Fibroblast of skin of scalp (primary cell): Measurements from ENCODE around the gene DPYSL5.
A peak's percentile ranks its signal among the peaks of the same experiment; 100 is the strongest.
"Not testable (repeated sequence)": the region's sequence is repeated elsewhere in the genome, so short reads cannot be mapped to it uniquely, and the experiment has no call there.

Experiments used
- DNase-seq: peaks from one replicate; pipeline ENCODE4 v3.0.0-alpha.2; 2013

The DPYSL5 gene

DNA sequence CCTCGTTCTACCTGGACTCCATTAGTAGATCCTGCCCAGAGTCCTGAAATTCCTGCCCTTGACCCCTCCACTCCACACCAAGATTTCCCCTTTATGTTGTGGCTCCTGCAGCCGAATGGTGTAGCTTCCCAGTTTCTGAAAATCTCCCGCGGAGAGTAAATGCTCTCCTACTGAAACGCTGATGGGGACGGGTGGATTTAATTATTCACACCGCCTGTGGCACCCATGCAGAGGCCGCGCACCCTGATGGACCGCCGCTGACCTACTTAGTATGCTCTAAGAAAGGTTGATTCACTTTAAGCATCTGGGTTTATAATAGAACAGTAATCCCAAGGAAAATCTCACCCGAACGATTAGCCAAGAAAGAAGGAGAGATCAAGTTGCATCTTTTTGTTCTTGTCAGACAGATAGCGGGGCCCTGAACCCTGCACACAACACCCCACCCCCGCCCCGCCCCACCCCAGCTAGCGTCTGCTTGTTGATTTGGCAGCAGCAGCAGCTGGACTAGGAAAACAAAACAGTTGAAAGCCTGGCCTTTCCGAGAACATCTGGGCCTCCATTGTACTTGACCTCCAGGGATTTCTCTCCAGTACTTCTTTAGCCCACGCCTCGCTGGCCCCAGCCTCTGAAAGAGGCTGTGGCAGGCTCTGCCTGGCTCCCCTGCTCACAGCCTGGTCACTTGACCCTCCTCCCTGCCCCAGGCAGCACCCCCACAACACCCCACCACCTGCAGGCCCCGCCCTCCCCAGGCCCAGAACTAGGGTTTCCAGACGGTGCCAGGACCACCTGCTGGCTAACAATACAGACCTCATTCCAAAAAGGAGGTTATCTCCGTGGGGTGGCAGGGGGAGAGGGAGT lies 53.6 kb downstream of the DPYSL5 start:
- DNase-seq, result no peak

DNA sequence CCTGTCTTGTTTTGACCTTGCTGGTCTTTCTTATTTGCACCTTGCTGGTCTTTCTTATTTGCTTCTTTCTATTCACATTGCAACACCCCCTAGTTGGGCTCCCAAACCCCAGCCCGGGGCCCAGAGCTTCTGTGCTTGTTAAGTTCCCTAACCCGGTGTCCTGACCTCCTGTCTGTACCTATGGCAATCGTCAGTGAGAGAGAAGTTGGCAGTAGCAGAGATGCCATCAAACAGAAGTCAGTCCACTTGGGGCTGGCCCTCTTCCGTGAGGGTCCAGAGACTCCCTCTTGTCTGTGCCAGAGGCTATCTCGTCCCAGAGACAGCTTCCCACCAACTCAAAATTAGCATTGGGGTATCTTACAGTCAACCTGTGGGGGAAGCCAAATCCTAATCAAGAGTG lies 55.7 kb downstream of the DPYSL5 start:
- DNase-seq, result no peak

DNA sequence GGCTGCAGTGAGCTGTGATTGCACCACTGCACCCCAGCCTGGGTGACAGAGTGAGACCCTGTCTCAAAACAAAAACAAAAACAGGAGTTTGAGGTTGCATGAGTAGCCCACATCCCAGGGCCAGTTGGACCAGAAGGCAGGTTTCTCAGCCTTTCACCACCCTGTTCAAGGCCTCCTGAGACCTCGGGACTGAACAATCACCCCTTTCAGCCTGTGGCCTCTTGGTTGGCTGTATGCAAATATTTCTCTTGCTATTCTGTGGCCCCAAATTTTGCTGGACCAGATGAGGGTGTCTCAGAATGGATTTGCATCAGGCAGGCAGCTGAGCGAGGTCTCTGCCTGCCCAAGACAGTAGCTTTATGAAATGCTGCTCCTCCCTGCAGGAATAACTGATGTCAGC lies 56.9 kb downstream of the DPYSL5 start:
- DNase-seq, result no peak

DNA sequence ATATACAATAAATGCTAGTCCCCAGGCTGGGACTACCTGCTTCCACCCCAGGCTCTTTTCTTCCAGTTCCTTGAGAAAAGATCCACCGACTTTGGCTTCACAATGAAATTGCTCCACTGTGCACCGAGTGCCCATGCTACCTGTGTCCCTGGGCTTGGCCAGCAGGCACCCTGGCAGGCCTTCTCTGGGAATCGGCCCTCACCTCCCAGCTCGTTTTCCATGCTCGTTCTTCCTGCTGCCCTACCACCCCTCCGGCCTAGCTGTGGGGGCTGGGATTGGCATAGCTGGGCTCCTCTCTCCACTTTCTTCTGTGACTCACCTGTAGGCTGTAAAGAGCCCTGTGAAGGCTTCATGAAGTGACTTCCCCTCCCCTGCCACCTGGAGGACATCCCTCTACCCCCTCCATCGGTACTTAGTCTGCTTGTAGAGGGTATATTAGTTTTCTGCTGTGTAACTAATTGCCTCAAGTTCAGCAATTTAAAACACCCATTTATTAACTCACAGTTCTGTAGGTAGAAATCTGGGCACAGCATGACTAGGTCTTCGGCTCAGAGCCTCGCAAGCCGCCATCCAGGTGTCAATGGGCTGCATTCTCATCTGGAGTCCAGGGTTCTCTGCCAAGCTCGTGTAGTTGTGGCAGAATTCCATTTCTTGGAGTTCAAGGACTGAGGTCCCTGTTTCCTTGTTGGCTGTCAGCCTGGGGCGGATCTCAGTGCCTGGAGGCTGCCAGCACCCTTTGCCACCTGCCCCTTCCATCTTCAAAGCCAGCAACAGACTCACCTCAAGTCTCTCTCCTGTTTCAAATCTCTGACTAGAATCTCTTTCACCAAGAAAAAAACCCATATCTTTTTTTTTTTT lies 57.6 kb downstream of the DPYSL5 start:
- no peak for DNase-seq

DNA sequence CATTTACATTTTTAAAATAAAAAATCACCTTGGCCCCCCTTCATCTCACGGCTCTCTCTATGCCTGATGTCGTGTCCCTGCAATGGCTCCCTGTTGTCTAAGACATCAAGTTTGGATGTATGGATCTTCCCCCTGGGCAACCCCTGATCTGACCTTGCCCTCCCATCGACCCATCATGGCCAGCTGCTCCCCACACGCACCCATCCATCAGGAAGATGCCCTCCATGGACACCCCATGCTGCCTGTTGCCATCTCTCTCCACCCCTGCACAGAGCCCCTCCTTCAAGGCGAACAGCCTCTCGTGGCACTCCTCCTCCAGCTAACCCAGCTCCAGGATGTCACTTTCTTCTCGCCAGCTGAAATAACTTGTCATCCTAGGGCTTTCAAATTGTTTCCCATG lies 59.5 kb downstream of the DPYSL5 start:
- no peak for DNase-seq

DNA sequence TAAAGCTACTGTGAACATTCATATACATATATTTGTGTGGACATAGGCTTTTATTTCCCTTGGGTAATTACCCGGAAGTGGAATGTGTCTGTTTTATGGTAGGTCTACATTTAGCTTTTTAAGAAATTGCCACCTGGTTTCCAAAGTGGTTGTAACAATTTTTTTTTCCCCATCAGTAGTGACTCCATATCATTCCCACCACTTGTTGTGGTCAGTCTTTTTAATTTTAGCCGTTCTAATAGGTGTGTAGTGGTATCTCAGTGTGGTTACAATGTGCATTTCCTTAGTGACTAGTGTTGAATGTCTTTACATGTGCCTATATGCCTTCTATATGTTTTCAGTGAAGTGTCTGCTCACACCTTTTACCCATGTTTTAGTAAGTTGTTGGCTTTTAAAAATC lies 62.2 kb downstream of the DPYSL5 start:
- DNase-seq, result no peak

DNA sequence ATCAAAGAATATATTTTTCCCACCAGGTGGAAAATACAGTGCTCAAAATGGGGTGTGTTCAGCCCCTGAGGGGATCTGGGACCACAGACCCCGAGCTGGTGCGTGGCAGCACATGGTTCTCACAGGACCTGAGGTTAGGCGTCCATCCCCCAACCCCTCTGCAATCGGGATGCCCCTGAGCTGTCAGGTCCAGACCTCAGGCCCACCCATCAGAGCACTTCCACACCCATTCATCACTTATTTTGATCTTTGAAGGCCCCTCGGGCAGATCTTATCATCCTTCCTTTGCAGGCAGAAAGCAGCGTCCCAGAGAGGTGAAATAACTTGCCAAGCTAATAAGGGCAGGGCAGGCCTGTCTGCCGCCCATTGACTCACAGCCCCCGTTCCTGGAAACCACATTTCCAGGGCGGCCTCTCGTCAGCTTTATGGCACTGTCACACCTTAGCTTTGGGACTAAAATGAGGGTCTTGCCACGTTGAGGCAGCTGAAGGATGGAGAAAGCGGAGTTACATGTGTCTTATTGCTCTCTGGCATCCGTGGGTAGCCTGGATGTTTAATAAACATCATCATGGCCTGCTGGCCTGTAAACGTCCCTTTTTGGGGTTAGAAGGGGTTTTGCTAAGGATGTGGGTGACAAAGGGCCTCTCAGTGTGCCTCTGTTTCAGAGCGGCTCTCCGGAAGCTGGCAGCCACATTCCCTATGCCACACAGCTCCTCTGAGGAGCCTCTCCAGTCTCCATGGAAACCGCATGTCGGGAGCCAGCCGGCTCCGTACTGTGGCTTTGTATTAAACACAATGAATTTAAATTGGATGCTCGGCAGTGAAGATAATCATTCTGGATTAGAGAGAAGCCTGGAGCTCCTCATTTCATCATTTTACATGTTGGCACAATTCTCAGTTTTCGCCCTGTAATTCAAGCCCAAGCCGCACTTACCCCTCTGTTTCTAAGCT lies 64.3 kb downstream of the DPYSL5 start:
- DNase-seq, result peak; percentile 9

DNA sequence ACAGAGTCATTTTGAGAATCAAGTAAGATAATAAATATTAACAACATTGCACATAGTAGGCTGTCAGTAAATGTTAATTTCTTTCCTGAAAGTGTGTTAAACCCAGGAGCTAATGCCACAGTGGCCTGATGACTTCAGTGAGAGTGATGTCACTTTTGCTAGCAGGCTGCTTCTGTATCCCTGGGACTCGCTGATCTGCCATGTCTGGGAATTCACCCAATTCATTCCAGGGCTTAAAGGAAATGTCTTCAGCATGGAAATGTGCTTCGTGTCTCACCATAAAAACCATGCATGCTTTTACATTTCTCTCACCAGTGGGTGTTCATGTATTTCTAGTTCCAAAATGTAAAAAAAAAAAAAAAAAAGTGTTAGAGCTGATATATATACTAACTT lies 65.7 kb downstream of the DPYSL5 start:
- DNase-seq, result peak; percentile 59

DNA sequence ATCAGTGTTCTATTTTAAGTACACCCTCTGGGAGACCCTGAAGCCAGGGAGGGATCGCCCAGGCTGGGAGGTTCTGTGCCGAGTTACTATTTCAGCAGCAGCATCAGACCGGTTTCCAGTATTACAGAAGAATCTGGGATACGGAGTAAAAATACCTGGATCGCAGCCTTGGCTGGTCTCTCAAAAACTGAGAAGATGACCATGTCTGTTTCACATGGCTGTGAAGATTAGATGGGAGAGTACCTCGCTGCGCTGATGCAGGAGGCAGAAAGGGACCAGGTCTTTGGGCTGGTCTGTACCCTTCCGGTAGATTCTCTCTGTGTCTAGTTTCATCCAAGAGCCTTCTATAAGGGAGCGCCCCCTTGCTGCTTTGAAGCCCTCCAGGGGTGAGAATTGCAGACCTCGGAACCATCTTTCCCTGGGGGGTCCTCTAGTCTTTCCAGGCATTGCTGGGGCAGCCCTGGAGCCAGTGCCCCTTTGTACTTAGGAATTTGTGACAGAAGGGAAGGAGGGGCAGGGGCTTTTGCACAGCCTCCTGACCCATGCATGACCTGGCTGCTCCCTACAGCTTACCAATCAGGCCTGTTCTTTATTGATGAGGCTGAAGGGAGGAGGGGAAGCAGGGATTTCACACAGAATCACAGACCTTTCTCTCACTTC lies 66.2 kb downstream of the DPYSL5 start:
- no peak for DNase-seq

DNA sequence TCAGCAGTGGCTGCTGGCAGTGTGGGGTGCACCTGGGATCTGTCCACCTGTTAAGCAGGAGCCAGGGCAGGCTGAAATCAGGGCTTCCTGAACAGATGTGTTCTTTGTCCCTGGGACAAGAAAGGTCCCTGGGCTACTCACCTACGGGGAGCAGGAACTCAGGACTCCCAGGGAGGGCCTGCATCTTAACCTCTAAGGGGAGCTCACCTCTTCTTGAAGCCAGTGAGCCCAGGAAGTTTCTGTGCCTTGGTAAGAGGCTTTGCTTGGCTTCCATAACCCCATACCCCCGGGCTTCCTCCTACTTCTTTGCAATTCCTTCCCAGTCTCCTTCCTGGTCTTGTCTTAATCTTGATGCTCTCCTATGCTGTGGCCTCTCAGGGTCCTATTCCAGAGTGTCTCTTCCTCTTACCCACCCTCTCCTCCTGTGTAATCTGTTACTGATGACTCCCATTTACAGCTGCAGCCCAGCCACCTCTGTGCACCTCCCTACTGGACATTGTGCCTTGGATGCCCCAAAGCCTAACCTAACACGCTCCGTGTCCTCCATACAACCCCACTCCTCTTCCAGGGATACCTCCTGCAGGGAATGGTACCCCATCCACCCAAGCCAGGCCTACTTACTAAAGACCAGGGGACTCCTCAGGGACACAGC lies 66.9 kb downstream of the DPYSL5 start:
- DNase-seq, result no peak

DNA sequence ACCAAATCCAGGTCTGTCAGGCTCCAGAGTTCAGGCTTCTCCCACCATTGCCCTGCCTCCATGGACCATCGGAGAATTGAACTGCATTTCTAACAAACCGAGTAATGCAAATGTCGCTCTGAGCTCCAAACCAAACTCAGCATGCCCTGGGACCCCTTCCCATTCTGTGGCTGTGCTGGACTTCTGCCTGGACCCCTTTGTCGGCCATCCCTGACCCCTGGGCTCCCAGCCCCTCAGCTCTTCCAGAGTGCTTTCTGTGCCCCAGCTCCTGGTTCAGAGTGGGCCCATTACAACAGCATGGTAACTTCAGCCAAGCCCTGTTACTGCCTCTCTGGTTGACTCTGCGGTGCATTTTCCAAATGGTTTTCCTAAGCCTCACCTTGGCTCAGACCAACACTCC lies 67.4 kb downstream of the DPYSL5 start:
- no peak for DNase-seq

DNA sequence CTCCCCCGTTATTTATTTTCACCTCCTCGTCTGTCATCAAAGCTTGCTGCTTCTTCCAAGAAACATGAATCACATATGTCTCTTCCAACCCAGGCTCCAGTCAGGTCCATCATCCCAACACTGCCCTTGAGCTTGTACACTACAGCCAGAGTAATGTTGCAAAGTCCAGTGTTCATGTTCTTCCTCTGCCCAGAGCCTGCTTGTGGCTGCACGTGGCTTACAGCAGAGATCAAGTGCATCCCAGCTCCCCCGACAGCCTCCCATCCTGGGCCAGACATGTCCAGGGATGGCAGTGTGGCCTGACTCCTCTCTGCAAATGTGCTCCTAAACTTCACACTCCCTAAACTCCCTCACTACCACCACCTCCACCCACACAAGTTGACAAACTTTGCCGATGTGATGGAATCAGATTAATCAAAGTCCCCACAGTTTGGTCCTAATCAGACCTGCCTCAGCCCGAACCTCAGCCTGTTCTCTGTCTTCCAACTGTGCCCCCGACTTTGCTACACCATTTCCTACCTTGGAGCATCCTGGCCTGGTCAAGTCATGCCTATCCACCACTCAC lies 68.3 kb downstream of the DPYSL5 start:
- DNase-seq, result no peak

DNA sequence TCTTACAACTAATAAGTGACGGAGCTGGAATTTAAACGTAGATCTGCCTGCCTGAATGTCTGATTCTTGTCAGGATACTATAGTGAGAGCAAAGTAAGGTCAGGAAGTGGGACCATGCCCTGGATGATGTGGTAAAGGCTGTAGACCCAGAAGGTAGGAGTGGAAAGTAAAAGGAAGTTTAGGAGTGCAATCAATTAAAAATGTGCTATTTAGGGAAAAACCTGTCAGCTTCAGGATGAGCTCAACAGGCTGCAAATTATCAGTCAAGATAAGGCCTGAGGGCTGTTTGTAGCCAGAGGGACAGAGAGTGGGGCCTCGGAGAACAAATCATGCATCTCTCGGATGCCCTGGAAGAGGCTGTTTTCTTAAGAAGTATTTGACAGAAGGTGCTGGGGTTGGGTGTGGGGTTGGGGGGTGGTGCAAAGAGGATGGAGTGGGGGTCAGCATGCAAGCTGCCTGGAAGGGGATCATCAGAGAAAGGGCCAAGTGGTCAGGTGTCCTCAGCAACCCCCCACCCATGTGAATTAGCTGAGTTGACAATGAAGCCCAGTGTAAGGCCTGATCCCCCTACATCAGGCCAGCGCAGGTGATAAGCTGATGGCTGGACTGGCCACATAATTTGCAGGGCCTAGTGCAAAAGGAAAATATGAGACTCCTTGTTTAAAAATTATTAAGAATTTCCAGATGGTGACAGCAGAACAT lies 69.4 kb downstream of the DPYSL5 start:
- DNase-seq, result no peak

DNA sequence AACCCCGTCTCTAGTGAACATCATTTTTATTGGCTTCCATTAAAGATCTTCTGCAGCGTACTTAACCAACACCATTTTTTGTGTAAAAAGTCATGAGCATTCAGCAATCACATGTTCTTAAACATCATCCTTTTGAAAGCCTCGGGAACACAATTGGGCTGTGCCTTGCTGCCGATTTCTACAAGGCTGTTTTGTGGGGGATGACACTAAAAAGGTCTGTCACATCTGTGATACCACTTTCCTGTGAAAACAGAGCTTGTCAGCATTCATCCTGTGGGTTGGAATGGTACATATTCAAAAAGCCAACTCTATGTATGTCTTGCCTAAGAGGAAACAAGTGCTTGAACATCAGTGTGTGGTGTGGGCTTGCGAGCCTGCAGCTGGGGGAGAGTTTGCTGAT lies 73.4 kb downstream of the DPYSL5 start:
- DNase-seq, result no peak

DNA sequence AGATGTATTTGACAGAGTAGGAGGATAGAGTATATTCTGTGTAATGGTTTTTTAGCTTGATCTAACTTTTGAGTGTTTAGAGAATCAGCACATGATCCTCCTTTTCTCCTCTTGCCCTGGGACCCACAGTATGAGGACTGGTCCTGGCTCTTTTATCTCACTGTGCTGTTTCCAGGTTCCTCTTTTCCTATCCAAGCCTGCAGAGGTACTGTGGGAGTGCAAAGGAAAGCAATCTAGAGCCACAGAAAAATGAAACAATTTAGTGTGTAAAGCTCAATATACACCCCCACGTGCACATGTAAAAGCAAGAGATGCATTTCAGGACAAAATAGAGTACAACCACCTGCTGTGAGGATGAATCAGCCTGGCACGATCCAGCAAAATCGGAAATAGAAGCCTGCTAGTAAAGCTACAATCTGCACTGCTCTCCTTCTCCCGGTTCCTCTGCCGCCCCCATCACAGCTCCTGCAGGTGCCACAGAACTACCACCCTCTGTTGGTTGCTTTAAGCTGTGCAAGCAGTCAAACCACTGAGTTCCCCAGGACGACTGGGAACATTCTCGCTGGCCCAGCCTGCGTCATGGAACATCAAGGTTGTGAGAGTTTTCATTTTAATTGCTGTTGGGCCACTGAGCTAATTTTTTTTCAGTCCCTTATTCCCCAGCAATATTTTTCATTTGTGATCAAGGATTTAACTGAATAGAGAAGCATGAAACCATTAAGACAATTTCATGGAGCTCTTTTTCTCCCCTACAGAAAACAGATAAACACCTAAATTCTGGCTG lies 74.7 kb downstream of the DPYSL5 start:
- no peak for DNase-seq

DNA sequence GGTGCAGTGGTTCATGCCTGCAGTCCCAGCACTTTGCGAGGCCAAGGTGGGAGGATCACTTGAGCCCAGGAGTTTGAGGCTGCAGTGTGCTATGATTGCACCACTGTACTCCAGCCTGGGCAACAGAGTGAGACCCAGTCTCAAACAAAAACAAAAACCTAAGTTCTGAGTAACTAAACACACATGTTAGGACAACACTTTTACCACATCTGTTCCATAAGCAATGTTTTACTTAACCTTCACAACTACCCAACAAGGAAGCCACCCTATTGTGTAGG lies 75.2 kb downstream of the DPYSL5 start:
- not testable (repeated sequence) for DNase-seq

DNA sequence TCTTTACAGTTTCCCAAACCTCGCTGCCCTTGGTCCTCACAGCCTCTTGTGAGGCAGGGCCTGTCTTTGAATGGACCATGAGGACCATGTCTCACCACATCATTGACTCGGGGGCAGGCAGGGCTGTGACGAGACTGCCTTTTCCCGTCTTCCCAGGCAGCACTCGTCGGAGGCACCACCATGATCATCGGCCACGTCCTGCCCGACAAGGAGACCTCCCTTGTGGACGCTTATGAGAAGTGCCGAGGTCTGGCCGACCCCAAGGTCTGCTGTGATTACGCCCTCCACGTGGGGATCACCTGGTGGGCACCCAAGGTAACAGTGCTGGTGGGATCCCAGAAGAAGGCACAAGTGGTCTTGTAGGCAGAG lies 76.8 kb downstream of the DPYSL5 start:
- no peak for DNase-seq

DNA sequence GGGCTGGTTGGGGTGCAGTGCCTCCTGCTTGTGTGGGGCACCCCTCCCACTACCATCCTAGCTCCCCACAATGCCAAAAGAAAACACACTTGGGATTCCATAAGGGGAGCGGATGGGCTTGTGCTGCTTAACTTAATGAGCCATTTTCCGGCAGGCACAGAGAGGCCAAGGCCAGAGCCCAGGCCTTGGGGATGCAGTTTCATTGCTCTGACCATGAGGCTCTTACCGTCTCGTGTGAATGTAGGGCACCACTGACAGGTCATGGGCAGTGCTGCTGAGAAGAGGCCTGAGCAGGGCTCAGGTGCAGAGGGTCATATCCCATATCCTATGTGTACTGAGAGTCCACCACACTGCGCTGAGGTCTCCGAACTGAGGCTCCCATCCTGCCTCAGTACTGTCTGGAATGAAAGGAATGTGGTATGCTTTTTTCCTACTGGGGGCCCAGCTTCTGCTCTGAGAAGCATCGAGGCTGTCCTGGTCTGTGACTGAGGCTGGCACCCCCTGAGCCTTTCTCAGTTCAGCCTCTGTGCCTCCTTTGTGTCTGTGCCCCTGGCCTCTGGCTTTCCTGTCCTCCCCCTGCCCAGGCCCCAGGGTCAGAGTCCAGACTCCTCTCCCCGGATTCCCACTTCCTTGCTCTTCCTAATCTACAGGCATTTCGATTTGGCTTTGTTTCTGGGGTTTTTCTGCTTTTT lies 77.3 kb downstream of the DPYSL5 start:
- peak; percentile 34 for DNase-seq

DNA sequence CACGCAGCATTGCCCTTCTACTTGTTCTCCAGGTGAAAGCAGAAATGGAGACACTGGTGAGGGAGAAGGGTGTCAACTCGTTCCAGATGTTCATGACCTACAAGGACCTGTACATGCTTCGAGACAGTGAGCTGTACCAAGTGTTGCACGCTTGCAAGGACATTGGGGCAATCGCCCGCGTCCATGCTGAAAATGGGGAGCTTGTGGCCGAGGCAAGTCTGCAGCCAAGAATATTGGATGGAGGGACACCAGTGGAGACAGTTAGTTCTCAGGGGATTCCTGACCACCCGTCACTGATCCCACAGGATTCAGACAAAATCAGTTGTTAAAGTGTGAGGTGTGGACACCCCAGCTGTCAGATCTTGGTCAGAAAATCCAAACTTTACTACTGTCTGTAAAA lies 79.3 kb downstream of the DPYSL5 start:
- DNase-seq, result no peak
